AG10803 (cell line): ENCODE results near the gene ZNF764.

ENCODE experiments used
- DNase-seq: peaks from one replicate; pipeline ENCODE4 v3.0.0; 2010; ENCODE audit warnings: low read depth
- H3K4me3 ChIP-seq: 2 replicates; pipeline ENCODE4 v1.5.1; 2011; ENCODE audit warnings: mild to moderate bottlenecking, low read length, control low read depth
- CTCF ChIP-seq: conservative IDR thresholded peaks from 2 replicates; pipeline ENCODE4 v1.5.1; 2011; ENCODE audit warnings: mild to moderate bottlenecking, low read length, control low read depth, inconsistent platforms

ZNF764 gene

GRCh38 chr16:30535106-30535776 is 22.9 kb downstream of the ZNF764 start:
- H3K4me3 ChIP-seq, result peak overlapping the region; percentile 76
- DNase-seq, result no peak
- TF ChIP-seq CTCF, result no peak

- peak within 1 kb of the TSS; percentile 76 for H3K4me3 ChIP-seq
- no peak for TF ChIP-seq CTCF
- peak; percentile 77 for DNase-seq
Measured at GRCh38 chr16:30534368-30535105, 23.6 kb downstream of the ZNF764 start, which contains the start of gene ZNF747. Gene ZNF747, minus strand, starts transcription at chr16:30534858. Its CDS starts 179 bp downstream, at chr16:30534679.

GRCh38 chr16:30533748-30534367 is 24.3 kb downstream of the ZNF764 start:
- peak; percentile 12 for DNase-seq
- TF ChIP-seq CTCF, result no peak
- peak overlapping the region; percentile 76 for H3K4me3 ChIP-seq

GRCh38 chr16:30533146-30533522 is 25.0 kb downstream of the ZNF764 start:
- no peak for DNase-seq
- H3K4me3 ChIP-seq, result no peak overlapping the region; the same call in 1 of the 2 replicates
- TF ChIP-seq CTCF, result no peak

- H3K4me3 ChIP-seq, result no peak overlapping the region
- TF ChIP-seq CTCF, result no peak
- no peak for DNase-seq
Measured at GRCh38 chr16:30532285-30533145, 25.7 kb downstream of the ZNF764 start.

GRCh38 chr16:30530163-30531037 is 27.8 kb downstream of the ZNF764 start:
- TF ChIP-seq CTCF, result no peak
- H3K4me3 ChIP-seq, result no peak overlapping the region
- no peak for DNase-seq
